Activated CD8-positive, alpha-beta memory T cell treated with anti-CD3 and anti-CD28 coated beads, Interleukin-2, amount 50 U/mL, for 24 hours (primary cell): ENCODE measurements around the gene KLHL4.
"Not testable (repeated sequence)": the region's sequence is repeated elsewhere in the genome, so short reads cannot be mapped to it uniquely, and the experiment has no call there.

ENCODE experiments used
- DNase-seq: peaks from one replicate; pipeline ENCODE4 v3.0.0-alpha.2; 2020; ENCODE audit errors: extremely low read depth

The KLHL4 gene

GRCh38 chrX:87517571-87518141, at the start of gene KLHL4:
Gene KLHL4, plus strand, starts transcription at chrX:87517802. Its CDS starts 92 bp downstream, at chrX:87517894.
- no peak for DNase-seq

GRCh38 chrX:87468941-87469340, 48.7 kb upstream of the KLHL4 start:
- DNase-seq = no peak

GRCh38 chrX:87475793-87476192, 41.8 kb upstream of the KLHL4 start:
- DNase-seq = no peak

- DNase-seq = not testable (repeated sequence)
These were observed 38.9 kb upstream of the KLHL4 start for GRCh38 chrX:87478703-87479102.

- DNase-seq = no peak
These were observed 28.5 kb upstream of the KLHL4 start for GRCh38 chrX:87489071-87489470.

- no peak for DNase-seq
These were observed 1.8 kb upstream of the KLHL4 start for GRCh38 chrX:87515836-87516235.

GRCh38 chrX:87516717-87517121, 883 bp upstream of the KLHL4 start:
- no peak for DNase-seq

GRCh38 chrX:87518504-87518903, 902 bp downstream of the KLHL4 start:
- no peak for DNase-seq

- no peak for DNase-seq
These were observed 8.2 kb downstream of the KLHL4 start for GRCh38 chrX:87525771-87526229.

- no peak for DNase-seq
These were observed 8.7 kb downstream of the KLHL4 start for GRCh38 chrX:87526281-87526680.

GRCh38 chrX:87528487-87528886, 10.9 kb downstream of the KLHL4 start:
- no peak for DNase-seq

GRCh38 chrX:87571964-87572363, 54.4 kb downstream of the KLHL4 start:
- DNase-seq = no peak

- no peak for DNase-seq
These were observed 55.3 kb downstream of the KLHL4 start for GRCh38 chrX:87572901-87573300.

GRCh38 chrX:87578978-87579377, 61.4 kb downstream of the KLHL4 start:
- no peak for DNase-seq

GRCh38 chrX:87580862-87581261, 63.3 kb downstream of the KLHL4 start:
- DNase-seq = no peak

- DNase-seq = no peak
These were observed 64.9 kb downstream of the KLHL4 start for GRCh38 chrX:87582453-87582852.

- DNase-seq = no peak
These were observed 66.1 kb downstream of the KLHL4 start for GRCh38 chrX:87583679-87584078.

- DNase-seq = no peak
These were observed 98.8 kb downstream of the KLHL4 start for GRCh38 chrX:87616371-87616770.

- DNase-seq = no peak
These were observed 104.1 kb downstream of the KLHL4 start for GRCh38 chrX:87621697-87622096.

GRCh38 chrX:87626996-87627395, 109.4 kb downstream of the KLHL4 start:
- DNase-seq = no peak

- no peak for DNase-seq
These were observed 116.8 kb downstream of the KLHL4 start for GRCh38 chrX:87634361-87634760.

- no peak for DNase-seq
These were observed 118.9 kb downstream of the KLHL4 start for GRCh38 chrX:87636533-87636932.

GRCh38 chrX:87641439-87641838, 123.8 kb downstream of the KLHL4 start:
- DNase-seq = not testable (repeated sequence)

GRCh38 chrX:87661761-87662160, 144.2 kb downstream of the KLHL4 start:
- DNase-seq = no peak
